GM23338 (cell line): ENCODE results near the gene SHISA6. TPM values are rescaled to one million over a fixed set of nuclear protein-coding genes. Genes with fewer than 3 reads are reported as not detected.

Experiments used
- ATAC-seq: fragments of 200-7000 bp; cut with Tn5 transposase; 3 replicates; pipeline ENCODE4 v1.9.1; 2020
- DNase-seq: peaks from one replicate; pipeline ENCODE4 v3.0.0-alpha.2; 2015; ENCODE audit warnings: low spot score
- H2AFZ ChIP-seq: fragments of 200-600 bp; sonication (generic); 2 replicates; pipeline ENCODE4 v1.8.0; 2016; ENCODE audit warnings: antibody characterized with exemption, mild to moderate bottlenecking, moderate library complexity
- H3F3A ChIP-seq: fragments of 200-600 bp; sonication (generic); replicated peaks from 2 replicates; pipeline ENCODE4 v1.8.0; 2017; ENCODE audit warnings: antibody characterized with exemption, mixed run types, low read depth
- H3K27ac ChIP-seq: fragments of 200-600 bp; sonication (generic); 2 replicates; pipeline ENCODE4 v1.6.1; 2016; ENCODE audit warnings: low read depth
- H3K27me3 ChIP-seq: fragments of 200-600 bp; sonication (generic); 2 replicates; pipeline ENCODE4 v1.8.0; 2016; ENCODE audit warnings: mild to moderate bottlenecking, mixed run types, moderate library complexity; ENCODE audit not compliant: insufficient read depth
- H3K36me3 ChIP-seq: fragments of 200-600 bp; sonication (generic); 2 replicates; pipeline ENCODE4 v1.8.0; 2016; ENCODE audit warnings: mild to moderate bottlenecking; ENCODE audit not compliant: insufficient read depth
- H3K4me1 ChIP-seq: fragments of 200-600 bp; sonication (generic); 2 replicates; pipeline ENCODE4 v1.8.0; 2016; ENCODE audit warnings: mild to moderate bottlenecking, moderate library complexity; ENCODE audit not compliant: insufficient read depth
- H3K4me2 ChIP-seq: fragments of 200-600 bp; sonication (generic); 2 replicates; pipeline ENCODE4 v1.7.1; 2017; ENCODE audit warnings: mixed run types
- H3K4me3 ChIP-seq: fragments of 200-600 bp; sonication (generic); 2 replicates; pipeline ENCODE4 v1.6.1; 2016; ENCODE audit warnings: mixed run types
- H3K79me2 ChIP-seq: fragments of 200-600 bp; sonication (generic); replicated peaks from 2 replicates; pipeline ENCODE4 v1.8.0; 2017; ENCODE audit warnings: mild to moderate bottlenecking; ENCODE audit not compliant: insufficient read depth
- H3K9me2 ChIP-seq: fragments of 200-600 bp; sonication (generic); 2 replicates; pipeline ENCODE4 v1.8.0; 2017; ENCODE audit not compliant: insufficient read depth
- H4K20me1 ChIP-seq: fragments of 200-600 bp; sonication (generic); replicated peaks from 2 replicates; pipeline ENCODE4 v1.8.0; 2017; ENCODE audit warnings: mild to moderate bottlenecking; ENCODE audit not compliant: insufficient read depth
- H3K27ac Mint-ChIP-seq: 2 replicates; pipeline ENCODE4 v1.8.0; 2020; ENCODE audit warnings: inconsistent platforms, mild to moderate bottlenecking, moderate library complexity, mixed read lengths
- H3K27me3 Mint-ChIP-seq: 3 replicates; pipeline ENCODE4 v1.8.0; 2022; ENCODE audit warnings: low read depth, mild to moderate bottlenecking, moderate library complexity, mixed read lengths, inconsistent platforms; ENCODE audit not compliant: insufficient read depth, poor library complexity
- H3K36me3 Mint-ChIP-seq: 3 replicates; pipeline ENCODE4 v1.8.0; 2021; ENCODE audit warnings: low read depth, mild to moderate bottlenecking, inconsistent platforms, moderate library complexity, mixed read lengths
- H3K4me1 Mint-ChIP-seq: 3 replicates; pipeline ENCODE4 v1.8.0; 2020; ENCODE audit warnings: mild to moderate bottlenecking, inconsistent platforms, mixed read lengths
- H3K4me3 Mint-ChIP-seq: 3 replicates; pipeline ENCODE4 v1.8.0; 2021; ENCODE audit warnings: moderate library complexity, mild to moderate bottlenecking, inconsistent platforms, mixed read lengths
- H3K9me3 Mint-ChIP-seq: 3 replicates; pipeline ENCODE4 v1.8.0; 2020; ENCODE audit warnings: moderate library complexity, mild to moderate bottlenecking, inconsistent platforms, mixed read lengths
- CREB1 ChIP-seq: fragments of 250-450 bp; sonication (Bioruptor Pico); IDR thresholded peaks from 2 replicates; pipeline ENCODE4 v1.5.0; 2020; ENCODE audit warnings: low read depth, mild to moderate bottlenecking, moderate library complexity
- EZH2 ChIP-seq: fragments of 200-600 bp; sonication (generic); IDR thresholded peaks from one replicate; pipeline ENCODE4 v1.8.0; 2017; ENCODE audit warnings: antibody characterized with exemption, mild to moderate bottlenecking, low read depth; ENCODE audit not compliant: unreplicated experiment
- EZH2phosphoT487 ChIP-seq: fragments of 200-600 bp; sonication (generic); IDR thresholded peaks from one replicate; pipeline ENCODE4 v1.8.1; 2018; ENCODE audit warnings: antibody characterized with exemption; ENCODE audit not compliant: unreplicated experiment
- JUNB ChIP-seq: IDR thresholded peaks from one replicate; pipeline ENCODE4 v1.6.1; 2016; ENCODE audit warnings: antibody characterized with exemption; ENCODE audit not compliant: unreplicated experiment
- NANOG ChIP-seq: IDR thresholded peaks from 2 replicates; pipeline ENCODE4 v1.6.1; 2016; ENCODE audit warnings: antibody characterized with exemption, borderline replicate concordance
- POLR2AphosphoS5 ChIP-seq: IDR thresholded peaks from 2 replicates; pipeline ENCODE4 v1.6.1; 2016; ENCODE audit warnings: antibody characterized with exemption, low read depth
- STAT1 ChIP-seq: IDR thresholded peaks from one replicate; pipeline ENCODE4 v1.6.1; 2016; ENCODE audit warnings: antibody characterized with exemption; ENCODE audit not compliant: unreplicated experiment
- ZNF331 ChIP-seq: fragments of 250-450 bp; sonication (Bioruptor Pico); IDR thresholded peaks from 2 replicates; pipeline ENCODE4 v1.5.0; 2020; ENCODE audit warnings: low read depth, mild to moderate bottlenecking, moderate library complexity
- polyA plus RNA-seq: library from polyadenylated mRNA; unstranded; fragments of >200 nt; fragmentation: Nextera tagmentation; extraction: Ambion mirVana; gene quantifications from 2 replicates; pipeline ENCODE4 v1.2.1, GENCODE V29; 2016
- total RNA-seq: library from RNA; depleted of rRNA; stranded (reverse); fragments of >200 nt; shearing (Covaris generic); gene quantifications from 2 replicates; pipeline ENCODE4 v1.2.3, GENCODE V29; 2014
- TF ChIP-seq, protein P1 (sequence below): fragments of 250-450 bp; sonication (Bioruptor Pico); IDR thresholded peaks from 2 replicates; pipeline ENCODE4 v1.5.0; 2020; ENCODE audit warnings: mild to moderate bottlenecking, moderate library complexity
- TF ChIP-seq, protein P2 (sequence below): IDR thresholded peaks from 2 replicates; pipeline ENCODE4 v1.6.1; 2016; ENCODE audit warnings: antibody characterized with exemption
- TF ChIP-seq, protein P3 (sequence below), 2 experiments: fragments of 200-600 bp in 1 of 2; sonication (generic) in 1 of 2; conservative IDR thresholded peaks; 2 replicates each; pipeline versions ENCODE4 v1.5.1 to v1.6.1; 2016 to 2017; ENCODE audit warnings: antibody characterized with exemption in 2 of 2, low read depth in 2 of 2, mild to moderate bottlenecking in 2 of 2, moderate library complexity in 1 of 2

Gene SHISA6
- total and polyA plus RNA-seq, 2 experiments from 2014 or later: 0.52 TPM; not detected in 1

DNA sequence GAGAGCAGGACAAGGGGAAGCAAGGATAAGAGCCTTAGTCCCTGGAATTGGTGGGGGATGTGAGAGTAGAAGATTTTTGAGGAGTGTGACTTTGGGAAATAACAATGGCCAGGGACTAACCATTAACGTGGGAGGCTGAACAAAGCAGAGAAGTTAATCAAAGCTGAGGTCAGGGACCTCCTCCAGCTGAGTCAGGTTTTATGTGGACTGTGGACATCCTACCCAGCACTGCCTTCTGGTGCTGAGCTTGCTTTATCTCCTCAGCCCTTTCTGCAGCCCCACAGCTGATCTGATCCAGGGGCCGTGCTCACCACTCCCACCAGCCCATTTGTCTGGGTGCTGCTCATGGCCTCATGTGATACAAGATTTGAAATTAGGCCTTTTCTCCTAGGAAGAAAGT, 146.6 kb downstream of the SHISA6 start (continued):
- TF ChIP-seq, protein P1, sequence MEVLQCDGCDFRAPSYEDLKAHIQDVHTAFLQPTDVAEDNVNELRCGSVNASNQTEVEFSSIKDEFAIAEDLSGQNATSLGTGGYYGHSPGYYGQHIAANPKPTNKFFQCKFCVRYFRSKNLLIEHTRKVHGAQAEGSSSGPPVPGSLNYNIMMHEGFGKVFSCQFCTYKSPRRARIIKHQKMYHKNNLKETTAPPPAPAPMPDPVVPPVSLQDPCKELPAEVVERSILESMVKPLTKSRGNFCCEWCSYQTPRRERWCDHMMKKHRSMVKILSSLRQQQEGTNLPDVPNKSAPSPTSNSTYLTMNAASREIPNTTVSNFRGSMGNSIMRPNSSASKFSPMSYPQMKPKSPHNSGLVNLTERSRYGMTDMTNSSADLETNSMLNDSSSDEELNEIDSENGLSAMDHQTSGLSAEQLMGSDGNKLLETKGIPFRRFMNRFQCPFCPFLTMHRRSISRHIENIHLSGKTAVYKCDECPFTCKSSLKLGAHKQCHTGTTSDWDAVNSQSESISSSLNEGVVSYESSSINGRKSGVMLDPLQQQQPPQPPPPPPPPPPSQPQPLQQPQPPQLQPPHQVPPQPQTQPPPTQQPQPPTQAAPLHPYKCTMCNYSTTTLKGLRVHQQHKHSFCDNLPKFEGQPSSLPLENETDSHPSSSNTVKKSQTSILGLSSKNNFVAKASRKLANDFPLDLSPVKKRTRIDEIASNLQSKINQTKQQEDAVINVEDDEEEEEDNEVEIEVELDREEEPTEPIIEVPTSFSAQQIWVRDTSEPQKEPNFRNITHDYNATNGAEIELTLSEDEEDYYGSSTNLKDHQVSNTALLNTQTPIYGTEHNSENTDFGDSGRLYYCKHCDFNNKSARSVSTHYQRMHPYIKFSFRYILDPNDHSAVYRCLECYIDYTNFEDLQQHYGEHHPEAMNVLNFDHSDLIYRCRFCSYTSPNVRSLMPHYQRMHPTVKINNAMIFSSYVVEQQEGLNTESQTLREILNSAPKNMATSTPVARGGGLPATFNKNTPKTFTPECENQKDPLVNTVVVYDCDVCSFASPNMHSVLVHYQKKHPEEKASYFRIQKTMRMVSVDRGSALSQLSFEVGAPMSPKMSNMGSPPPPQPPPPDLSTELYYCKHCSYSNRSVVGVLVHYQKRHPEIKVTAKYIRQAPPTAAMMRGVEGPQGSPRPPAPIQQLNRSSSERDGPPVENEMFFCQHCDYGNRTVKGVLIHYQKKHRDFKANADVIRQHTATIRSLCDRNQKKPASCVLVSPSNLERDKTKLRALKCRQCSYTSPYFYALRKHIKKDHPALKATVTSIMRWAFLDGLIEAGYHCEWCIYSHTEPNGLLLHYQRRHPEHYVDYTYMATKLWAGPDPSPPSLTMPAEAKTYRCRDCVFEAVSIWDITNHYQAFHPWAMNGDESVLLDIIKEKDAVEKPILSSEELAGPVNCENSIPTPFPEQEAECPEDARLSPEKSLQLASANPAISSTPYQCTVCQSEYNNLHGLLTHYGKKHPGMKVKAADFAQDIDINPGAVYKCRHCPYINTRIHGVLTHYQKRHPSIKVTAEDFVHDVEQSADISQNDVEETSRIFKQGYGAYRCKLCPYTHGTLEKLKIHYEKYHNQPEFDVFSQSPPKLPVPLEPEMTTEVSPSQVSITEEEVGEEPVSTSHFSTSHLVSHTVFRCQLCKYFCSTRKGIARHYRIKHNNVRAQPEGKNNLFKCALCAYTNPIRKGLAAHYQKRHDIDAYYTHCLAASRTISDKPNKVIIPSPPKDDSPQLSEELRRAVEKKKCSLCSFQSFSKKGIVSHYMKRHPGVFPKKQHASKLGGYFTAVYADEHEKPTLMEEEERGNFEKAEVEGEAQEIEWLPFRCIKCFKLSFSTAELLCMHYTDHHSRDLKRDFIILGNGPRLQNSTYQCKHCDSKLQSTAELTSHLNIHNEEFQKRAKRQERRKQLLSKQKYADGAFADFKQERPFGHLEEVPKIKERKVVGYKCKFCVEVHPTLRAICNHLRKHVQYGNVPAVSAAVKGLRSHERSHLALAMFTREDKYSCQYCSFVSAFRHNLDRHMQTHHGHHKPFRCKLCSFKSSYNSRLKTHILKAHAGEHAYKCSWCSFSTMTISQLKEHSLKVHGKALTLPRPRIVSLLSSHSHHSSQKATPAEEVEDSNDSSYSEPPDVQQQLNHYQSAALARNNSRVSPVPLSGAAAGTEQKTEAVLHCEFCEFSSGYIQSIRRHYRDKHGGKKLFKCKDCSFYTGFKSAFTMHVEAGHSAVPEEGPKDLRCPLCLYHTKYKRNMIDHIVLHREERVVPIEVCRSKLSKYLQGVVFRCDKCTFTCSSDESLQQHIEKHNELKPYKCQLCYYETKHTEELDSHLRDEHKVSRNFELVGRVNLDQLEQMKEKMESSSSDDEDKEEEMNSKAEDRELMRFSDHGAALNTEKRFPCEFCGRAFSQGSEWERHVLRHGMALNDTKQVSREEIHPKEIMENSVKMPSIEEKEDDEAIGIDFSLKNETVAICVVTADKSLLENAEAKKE (CRISPR knock-in tag): no peak
- TF ChIP-seq STAT1: no peak
- no peak for TF ChIP-seq JUNB
- TF ChIP-seq EZH2phosphoT487: no peak
- TF ChIP-seq POLR2AphosphoS5: no peak
- TF ChIP-seq ZNF331 (CRISPR knock-in tag): no peak
- no peak for TF ChIP-seq NANOG
- TF ChIP-seq EZH2: no peak
- no peak for TF ChIP-seq CREB1 (CRISPR knock-in tag)
- TF ChIP-seq, protein P2, sequence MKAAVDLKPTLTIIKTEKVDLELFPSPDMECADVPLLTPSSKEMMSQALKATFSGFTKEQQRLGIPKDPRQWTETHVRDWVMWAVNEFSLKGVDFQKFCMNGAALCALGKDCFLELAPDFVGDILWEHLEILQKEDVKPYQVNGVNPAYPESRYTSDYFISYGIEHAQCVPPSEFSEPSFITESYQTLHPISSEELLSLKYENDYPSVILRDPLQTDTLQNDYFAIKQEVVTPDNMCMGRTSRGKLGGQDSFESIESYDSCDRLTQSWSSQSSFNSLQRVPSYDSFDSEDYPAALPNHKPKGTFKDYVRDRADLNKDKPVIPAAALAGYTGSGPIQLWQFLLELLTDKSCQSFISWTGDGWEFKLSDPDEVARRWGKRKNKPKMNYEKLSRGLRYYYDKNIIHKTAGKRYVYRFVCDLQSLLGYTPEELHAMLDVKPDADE: no peak

DNA sequence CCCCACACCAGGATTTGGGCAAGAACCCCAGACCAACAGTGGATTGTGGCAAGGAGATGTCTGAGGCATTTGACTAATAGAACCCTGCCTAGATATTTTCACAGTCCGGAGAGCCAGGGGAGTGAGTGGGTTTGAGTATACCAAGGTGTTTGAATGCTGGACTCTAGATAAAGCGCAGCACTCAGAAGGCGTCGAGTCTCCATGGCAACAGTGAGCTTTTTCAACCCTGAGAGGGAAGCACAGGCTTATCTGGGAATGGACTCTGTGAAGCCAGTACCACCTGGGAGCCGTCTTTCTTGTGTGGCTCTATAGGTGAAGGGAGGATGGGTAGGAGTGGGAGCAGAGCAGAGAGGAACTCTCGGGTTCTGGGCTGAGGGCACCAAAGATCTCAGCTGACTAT, 147.0 kb downstream of the SHISA6 start:
- H3K79me2 ChIP-seq: no peaks in the 10 kb centered on the region
- no peaks in the 10 kb centered on the region for H3K9me2 ChIP-seq
- no peaks in the 10 kb centered on the region for H3F3A ChIP-seq
- H3K27me3 Mint-ChIP-seq: peaks cover 5% of the 10 kb centered on the region
- no peaks in the 10 kb centered on the region for H3K4me1 Mint-ChIP-seq
- no peak overlapping the region for H3K27ac Mint-ChIP-seq
- TF ChIP-seq, protein P3, sequence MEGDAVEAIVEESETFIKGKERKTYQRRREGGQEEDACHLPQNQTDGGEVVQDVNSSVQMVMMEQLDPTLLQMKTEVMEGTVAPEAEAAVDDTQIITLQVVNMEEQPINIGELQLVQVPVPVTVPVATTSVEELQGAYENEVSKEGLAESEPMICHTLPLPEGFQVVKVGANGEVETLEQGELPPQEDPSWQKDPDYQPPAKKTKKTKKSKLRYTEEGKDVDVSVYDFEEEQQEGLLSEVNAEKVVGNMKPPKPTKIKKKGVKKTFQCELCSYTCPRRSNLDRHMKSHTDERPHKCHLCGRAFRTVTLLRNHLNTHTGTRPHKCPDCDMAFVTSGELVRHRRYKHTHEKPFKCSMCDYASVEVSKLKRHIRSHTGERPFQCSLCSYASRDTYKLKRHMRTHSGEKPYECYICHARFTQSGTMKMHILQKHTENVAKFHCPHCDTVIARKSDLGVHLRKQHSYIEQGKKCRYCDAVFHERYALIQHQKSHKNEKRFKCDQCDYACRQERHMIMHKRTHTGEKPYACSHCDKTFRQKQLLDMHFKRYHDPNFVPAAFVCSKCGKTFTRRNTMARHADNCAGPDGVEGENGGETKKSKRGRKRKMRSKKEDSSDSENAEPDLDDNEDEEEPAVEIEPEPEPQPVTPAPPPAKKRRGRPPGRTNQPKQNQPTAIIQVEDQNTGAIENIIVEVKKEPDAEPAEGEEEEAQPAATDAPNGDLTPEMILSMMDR (conservative IDR thresholded peaks at IDR 0.05; ENCODE audit: low read depth in 2 of 2): no peak
- H3K27me3 ChIP-seq: no peaks in the 10 kb centered on the region
- no peak overlapping the region for H3K4me3 Mint-ChIP-seq
- H3K4me2 ChIP-seq: no peak overlapping the region
- ATAC-seq (no peak), DNase-seq (no peak)
- no peak overlapping the region for H3K27ac ChIP-seq
- no peaks in the 10 kb centered on the region for H3K4me1 ChIP-seq
- H3K36me3 Mint-ChIP-seq: peaks cover 70% of the 10 kb centered on the region
- no peaks in the 10 kb centered on the region for H4K20me1 ChIP-seq
- H3K9me3 Mint-ChIP-seq: peaks cover 100% of the 10 kb centered on the region
- no peak overlapping the region for H2AFZ ChIP-seq
- H3K4me3 ChIP-seq: no peak overlapping the region
- H3K36me3 ChIP-seq: peaks cover 2% of the 10 kb centered on the region; the same call in 1 of the 2 replicates
